A549 (cell line): Measurements from ENCODE around the gene TFE3. TPM values are rescaled to one million over a fixed set of nuclear protein-coding genes. Genes with fewer than 3 reads are reported as not detected.

ENCODE experiments used
- ATAC-seq, 2 experiments: fragments of 200-7000 bp in 1 of 2; fragments of >200 bp in 1 of 2; cut with Nextera tagmentation in 1 of 2; cut with Tn5 transposase in 1 of 2; 3 replicates each; pipeline versions ENCODE4 v1.8.0 to v1.9.1; 2018 to 2020; ENCODE audit warnings: mild to moderate bottlenecking in 1 of 2, moderate library complexity in 1 of 2
- CTCF ChIA-PET: fragments of 300-600 bp; sonication (Branson Sonifier 250); formaldehyde crosslinking; extraction: SDS; loops from one replicate; lab custom pipeline; 2021; ENCODE audit warnings: antibody characterized with exemption, inconsistent platforms; lab: Yijun Ruan, JAX
- POLR2A ChIA-PET: fragments of 350-600 bp; formaldehyde crosslinking; extraction: SDS; loops from one replicate; lab custom pipeline; 2021; ENCODE audit warnings: antibody characterized with exemption, inconsistent platforms; lab: Yijun Ruan, JAX
- DNase-seq, 2 experiments: peaks; one replicate each; pipeline versions ENCODE4 v3.0.0 to v3.0.0-alpha.2; 2011 to 2016; ENCODE audit warnings: low read depth in 1 of 2, low spot score in 1 of 2
- FAIRE-seq: peaks from 2 replicates; lab custom pipeline; 2011; peaks lifted over from hg19 to GRCh38; lab: Jason Lieb, UNC
- H3K27ac ChIP-seq, 2 experiments: fragments of >200 bp; sonication (Bioruptor Twin); formaldehyde crosslinking; 3 replicates each; pipeline ENCODE4 v1.5.1; 2016 to 2017
- H3K4me1 ChIP-seq: fragments of >200 bp; sonication (Bioruptor Twin); formaldehyde crosslinking; 3 replicates; pipeline ENCODE4 v1.6.1; 2016
- H3K4me2 ChIP-seq: fragments of >200 bp; sonication (Bioruptor Twin); formaldehyde crosslinking; 3 replicates; pipeline ENCODE4 v1.6.1; 2016
- H3K4me3 ChIP-seq: fragments of >200 bp; sonication (Bioruptor Twin); formaldehyde crosslinking; 3 replicates; pipeline ENCODE4 v1.5.1; 2016
- H3K9me3 ChIP-seq: fragments of >200 bp; sonication (Bioruptor Twin); formaldehyde crosslinking; 3 replicates; pipeline ENCODE4 v1.6.1; 2016
- ATOH8 ChIP-seq: fragments of 250-450 bp; sonication (Bioruptor Pico); IDR thresholded peaks from 2 replicates; pipeline ENCODE4 v1.5.0; 2020; ENCODE audit warnings: low read depth, mild to moderate bottlenecking, moderate library complexity
- BCL3 ChIP-seq: fragments of >200 bp; sonication (Bioruptor Twin); formaldehyde crosslinking; IDR thresholded peaks from 3 replicates; pipeline ENCODE4 v1.6.1; 2016
- CBX8 ChIP-seq: fragments of 200-600 bp; sonication (generic); IDR thresholded peaks from 2 replicates; pipeline ENCODE4 v1.6.1; 2016
- CTCF ChIP-seq: fragments of >200 bp; sonication (Bioruptor Twin); formaldehyde crosslinking; IDR thresholded peaks from 3 replicates; pipeline ENCODE4 v1.5.1; 2016
- E2F6 ChIP-seq: IDR thresholded peaks from 2 replicates; pipeline ENCODE4 v1.6.1; 2012; ENCODE audit warnings: low read depth, borderline replicate concordance
- ESRRA ChIP-seq: fragments of 150-350 bp; IDR thresholded peaks from 2 replicates; pipeline ENCODE4 v1.6.1; 2014; ENCODE audit warnings: mild to moderate bottlenecking, low read length, borderline replicate concordance
- FOXS1 ChIP-seq: fragments of 250-450 bp; sonication (Bioruptor Pico); IDR thresholded peaks from 2 replicates; pipeline ENCODE4 v1.5.0; 2020; ENCODE audit warnings: mild to moderate bottlenecking, moderate library complexity
- HOXB13 ChIP-seq: fragments of 250-450 bp; sonication (Bioruptor Pico); IDR thresholded peaks from 2 replicates; pipeline ENCODE4 v1.5.0; 2020; ENCODE audit warnings: low read depth, mild to moderate bottlenecking, moderate library complexity
- HOXB5 ChIP-seq: fragments of 250-450 bp; sonication (Bioruptor Pico); IDR thresholded peaks from 2 replicates; pipeline ENCODE4 v1.5.0; 2020; ENCODE audit warnings: mild to moderate bottlenecking, moderate library complexity
- KDM5A ChIP-seq: fragments of 200-600 bp; sonication (generic); IDR thresholded peaks from 2 replicates; pipeline ENCODE4 v1.6.1; 2016; ENCODE audit warnings: antibody characterized with exemption, mild to moderate bottlenecking
- MAZ ChIP-seq: fragments of 150-350 bp; IDR thresholded peaks from 2 replicates; pipeline ENCODE4 v1.6.1; 2014; ENCODE audit warnings: antibody characterized with exemption, low read depth, low read length, borderline replicate concordance
- PHF8 ChIP-seq: fragments of 200-600 bp; sonication (generic); IDR thresholded peaks from 2 replicates; pipeline ENCODE4 v1.6.1; 2016; ENCODE audit warnings: low read depth, mild to moderate bottlenecking, antibody characterized with exemption, moderate library complexity, borderline replicate concordance
- POLR2A ChIP-seq: IDR thresholded peaks from 2 replicates; pipeline ENCODE4 v1.6.1; 2012; ENCODE audit warnings: mild to moderate bottlenecking, low read length
- RAD21 ChIP-seq, 2 experiments: fragments of >200 bp in 1 of 2; sonication (Bioruptor Twin) in 1 of 2; formaldehyde crosslinking in 1 of 2; IDR thresholded peaks in 1 of 2; conservative IDR thresholded peaks in 1 of 2; 2 replicates in 1 of 2; 3 replicates in 1 of 2; pipeline ENCODE4 v1.6.1; 2012 to 2018; ENCODE audit warnings: inconsistent platforms in 1 of 2
- RARB ChIP-seq: fragments of 250-450 bp; sonication (Bioruptor Pico); IDR thresholded peaks from 2 replicates; pipeline ENCODE4 v1.8.0; 2021; ENCODE audit warnings: mild to moderate bottlenecking, moderate library complexity
- SREBF2 ChIP-seq: fragments of 450-650 bp; IDR thresholded peaks from 2 replicates; pipeline ENCODE4 v1.6.1; 2014; ENCODE audit warnings: mild to moderate bottlenecking, moderate library complexity
- TFCP2L1 ChIP-seq: fragments of 250-450 bp; sonication (Bioruptor Pico); IDR thresholded peaks from 2 replicates; pipeline ENCODE4 v1.5.0; 2021; ENCODE audit warnings: mild to moderate bottlenecking
- ZNF302 ChIP-seq: fragments of 250-450 bp; sonication (Bioruptor Pico); IDR thresholded peaks from 2 replicates; pipeline ENCODE4 v1.9.0; 2021; ENCODE audit warnings: inconsistent platforms, mild to moderate bottlenecking, moderate library complexity
- WGBS: methylation state at CpG from one replicate; pipeline ENCODE4 v1.1.6; 2017; ENCODE audit errors: missing lambda C conversion rate; 5-methylcytosine and 5-hydroxymethylcytosine counted together
- polyA plus RNA-seq, 4 experiments: library from polyadenylated mRNA; depleted of rRNA in 3 of 4; stranded (reverse); fragments of >200 nt; fragmentation: RNase III in 1 of 4; extraction: RNeasy Plus Mini Kit Qiagen cat#74134 plus additional on column Dnase treatment in 1 of 4; gene quantifications; 2 replicates in 3 of 4; 3 replicates in 1 of 4; pipeline ENCODE4 v1.2.3, GENCODE V29; 2011 to 2017

Gene TFE3
- polyA plus RNA-seq, 2 of the 4 experiments (the other 2 are of a cell fraction), result 16.1 to 56.3 TPM

GRCh38 chrX:49059201-49059600 lies 16.0 kb upstream of the TFE3 start:
- DNase-seq (no peak), FAIRE-seq (no peak), ATAC-seq (no peak; a peak in 1 of 6 replicates)
- CTCF ChIA-PET, result no interaction called here
- Histone ChIP-seq H3K4me2 (no peak overlapping the region), H3K9me3 (no peaks in the 10 kb centered on the region), H3K27ac (no peak overlapping the region; a peak in 1 of 6 replicates), H3K4me3 (no peak overlapping the region), H3K4me1 (no peaks in the 10 kb centered on the region; the same call in 2 of the 3 replicates)
- POLR2A ChIA-PET, result interaction anchor here (0.6 kb wide), 1 partner anchor 45 kb away, joined by 4 read pairs; no protein-coding TSS in a partner anchor
- WGBS, result 86% methylated on average over 6 of the region's 6 CpGs
- TF ChIP-seq BCL3 (no peak), PHF8 (no peak), E2F6 (no peak), HOXB13 (no peak), FOXS1 (CRISPR knock-in tag) (no peak), HOXB5 (CRISPR knock-in tag) (no peak), RAD21 (conservative IDR thresholded peaks at IDR 0.05 in 1 of 2, IDR thresholded peaks at IDR 0.05 in 1 of 2) (no peak), KDM5A (no peak), POLR2A (no peak), RARB (CRISPR knock-in tag) (no peak), MAZ (no peak), ESRRA (no peak)

- ATAC-seq (peak in 1 of 2 experiments; percentile 16; a peak in 1 of 6 replicates), DNase-seq (no peak), FAIRE-seq (no peak)
- CTCF ChIA-PET, result no interaction called here
- no peak within 1 kb of the TSS; a peak in 1 of 6 replicates for H3K27ac ChIP-seq
- no peak within 1 kb of the TSS for H3K4me2 ChIP-seq
- POLR2A ChIA-PET, result interaction anchor here (0.6 kb wide), 1 partner anchor 45 kb away, joined by 4 read pairs; no protein-coding TSS in a partner anchor
- no CpG with 5 or more reads among the region's 5 CpGs for WGBS
- no peak within 1 kb of the TSS for H3K4me3 ChIP-seq
- H3K4me1 ChIP-seq, result no peaks in the 10 kb centered on the region; the same call in 2 of the 3 replicates
- TF ChIP-seq ESRRA, result no peak
- no peak for TF ChIP-seq SREBF2
- H3K9me3 ChIP-seq, result no peaks in the 10 kb centered on the region
Observed at GRCh38 chrX:49058794-49059193, 15.6 kb upstream of the TFE3 start, which contains the start of gene CCDC120. TSS of gene CCDC120 (plus strand) at chrX:49058999. CDS start at chrX:49062042, 3,043 bp downstream.

GRCh38 chrX:49054073-49054762 lies 11.1 kb upstream of the TFE3 start:
- ChIA-PET CTCF (interaction anchor here (1.5 kb wide), 1 partner anchor 102 kb away, joined by 5 read pairs; no protein-coding TSS in a partner anchor), POLR2A (no interaction called here)
- no peak for DNase-seq
- peak overlapping the region; percentile 92 for H3K4me3 ChIP-seq
- H3K27ac ChIP-seq, result peak overlapping the region; percentile 90 to 99
- no peaks in the 10 kb centered on the region for H3K9me3 ChIP-seq
- ATAC-seq, result peak in 1 of 2 experiments; percentile 8; a peak in 2 of 6 replicates
- H3K4me2 ChIP-seq, result peak overlapping the region; percentile 80
- H3K4me1 ChIP-seq, result no peaks in the 10 kb centered on the region; the same call in 2 of the 3 replicates
- peak; percentile 39 for FAIRE-seq
- TF ChIP-seq ATOH8 (CRISPR knock-in tag), result no peak
- TF ChIP-seq RAD21 (conservative IDR thresholded peaks at IDR 0.05 in 1 of 2, IDR thresholded peaks at IDR 0.05 in 1 of 2), result no peak
- TF ChIP-seq KDM5A, result no peak
- TF ChIP-seq TFCP2L1 (CRISPR knock-in tag), result no peak
- no peak for TF ChIP-seq CTCF
- no peak for TF ChIP-seq ZNF302 (CRISPR knock-in tag)
- no peak for TF ChIP-seq CBX8
- WGBS, result 83% methylated on average over 5 of the region's 5 CpGs
